Subcutaneous adipose tissue (tissue), 4 donors: ENCODE results near the gene FAM83D. TPM values are rescaled to one million over a fixed set of nuclear protein-coding genes. Genes with fewer than 3 reads are reported as not detected.

ENCODE experiments used
- CTCF ChIP-seq: fragments of 450-650 bp; IDR thresholded peaks from one replicate; pipeline ENCODE4 v1.5.1; 2016; ENCODE audit warnings: low read depth, mild to moderate bottlenecking, control low read depth, antibody characterized with exemption, moderate library complexity
- small RNA-seq: library from RNA; depleted of rRNA; stranded (forward); fragments of <200 nt; gene quantifications from one replicate; pipeline ENCODE3, GENCODE V24; 2016
- total RNA-seq, 4 donors: library from RNA; depleted of rRNA; stranded (reverse); fragments of >200 nt; gene quantifications; one replicate each; pipeline ENCODE4 v1.1.0, GENCODE V29; 2016

Gene FAM83D
- total RNA-seq, 4 donors from 2014 or later: 0.57 to 1.8 (median 1.1) TPM

- TF ChIP-seq CTCF: no peak
These were observed 69.4 kb downstream of the FAM83D start for GRCh38 chr20:38995536-38996044.

- TF ChIP-seq CTCF: no peak
These were observed 71.4 kb downstream of the FAM83D start for GRCh38 chr20:38997622-38998021.

- no peak for TF ChIP-seq CTCF
These were observed 73.0 kb downstream of the FAM83D start for GRCh38 chr20:38999217-38999616.

DNA sequence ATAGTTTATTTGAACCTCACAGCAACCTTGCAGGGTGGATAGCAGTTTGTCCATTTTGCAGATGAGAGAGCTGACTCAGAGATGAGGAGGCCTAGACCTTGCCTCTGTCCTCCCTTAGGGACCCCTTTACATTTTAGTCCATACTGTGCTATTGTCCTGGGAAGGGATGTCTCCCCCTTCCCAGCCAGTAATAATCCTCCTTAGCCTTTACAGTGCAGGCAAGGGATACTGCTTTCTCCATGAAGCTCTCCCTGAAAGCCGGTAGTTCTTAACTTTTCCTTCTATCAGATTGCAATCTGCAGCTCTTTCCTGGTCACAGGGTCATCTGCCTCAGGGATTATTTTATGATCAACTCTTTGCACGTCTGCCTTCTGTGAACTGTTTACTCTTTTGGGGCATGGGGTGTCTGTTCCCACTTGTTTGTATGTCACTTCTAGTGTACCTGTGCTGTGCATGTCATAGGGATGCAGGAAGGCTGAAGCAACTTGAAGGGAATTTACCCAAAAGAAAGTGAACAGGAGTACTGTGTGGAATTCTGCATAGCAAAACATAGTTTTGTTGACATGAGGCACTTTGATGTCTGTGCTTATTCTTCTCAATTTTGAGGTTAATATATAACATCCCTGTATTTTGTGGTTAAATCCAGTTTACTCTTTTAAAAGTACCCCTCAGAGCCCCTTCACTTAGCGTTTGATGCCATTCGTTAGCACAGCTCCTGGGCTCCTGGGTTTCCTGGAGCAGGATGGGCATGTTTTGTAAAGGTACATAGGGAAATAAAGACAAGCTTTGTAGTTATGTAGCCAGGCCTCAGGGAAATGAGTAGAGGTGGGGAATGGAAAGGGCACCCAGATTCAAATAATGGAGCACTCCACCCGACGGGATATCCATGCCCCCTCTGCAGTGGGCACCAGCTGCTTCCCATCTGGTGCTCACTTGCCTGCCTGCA, 74.0 kb downstream of the FAM83D start:
- no peak for TF ChIP-seq CTCF

Small RNA genes within 50 kb of the gene (small RNA-seq; reads per million reads assigned to genes)
- not detected for gene AL023803.1

Other genes with a start within 250 kb of the FAM83D start
- gene SLC32A1, start 201.9 kb upstream of the FAM83D start, total RNA-seq: not detected
- 1 to 10 TPM; 7.3 to 9.9 (median 8.4) TPM for gene ACTR5, start 178.0 kb upstream of the FAM83D start, total RNA-seq
- gene PPP1R16B, start 120.7 kb upstream of the FAM83D start, total RNA-seq: 10 to 100 TPM in 1 of 4 donors, 1 to 10 TPM in 3; 3.1 to 37.3 (median 4.9) TPM
- 10 to 100 TPM; 10.6 to 14.5 (median 12.5) TPM for gene DHX35, start 35.9 kb downstream of the FAM83D start, total RNA-seq